B cell (primary cell): ENCODE results near the gene IRX3. TPM values are rescaled to one million over a fixed set of nuclear protein-coding genes. Genes with fewer than 3 reads are reported as not detected.
A peak's percentile ranks its signal among the peaks of the same experiment; 100 is the strongest.

Experiments
- ATAC-seq: fragments of 200-7000 bp; cut with Tn5 transposase; one replicate; pipeline ENCODE4 v1.10.0; 2021; ENCODE audit warnings: low read depth, mild to moderate bottlenecking, moderate number of reproducible peaks, moderate library complexity
- CTCF ChIA-PET: fragments of 350-600 bp; sonication (Branson Sonifier 250); formaldehyde crosslinking; loops from one replicate; lab custom pipeline; 2021; ENCODE audit warnings: antibody characterized with exemption, inconsistent platforms; lab: Charles Lee
- POLR2A ChIA-PET: fragments of 350-600 bp; sonication (Branson Sonifier 250); formaldehyde crosslinking; loops from one replicate; lab custom pipeline; 2021; ENCODE audit warnings: antibody characterized with exemption; lab: Charles Lee
- DNase-seq: peaks from one replicate; pipeline ENCODE4 v3.0.0; 2013
- H2AFZ ChIP-seq: 2 replicates; pipeline ENCODE4 v1.6.1; 2012; ENCODE audit warnings: mild to moderate bottlenecking, low read depth, low read length; ENCODE audit not compliant: insufficient read depth, poor library complexity, severe bottlenecking
- H3K27ac ChIP-seq, 2 donors: 1 replicate in 1 of 2; 2 replicates in 1 of 2; pipeline ENCODE4 v1.5.1; 2012 to 2013; ENCODE audit warnings: low read length in 2 of 2, mild to moderate bottlenecking in 2 of 2, moderate library complexity in 1 of 2
- H3K27me3 ChIP-seq, 4 experiments: fragments of 200-600 bp in 1 of 4; sonication (generic) in 1 of 4; replicated peaks in 1 of 4; 1 replicate in 2 of 4; 2 replicates in 2 of 4; pipeline versions ENCODE4 v1.6.1 to v1.7.0; 2013 to 2016; ENCODE audit warnings: low read length in 3 of 4, mild to moderate bottlenecking in 2 of 4, mixed read lengths in 1 of 4, moderate library complexity in 1 of 4; ENCODE audit not compliant: insufficient read depth in 4 of 4, control insufficient read depth in 3 of 4; ENCODE audit errors: control extremely low read depth in 1 of 4
- H3K36me3 ChIP-seq, 2 experiments: replicated peaks in 1 of 2; 1 replicate in 1 of 2; 2 replicates in 1 of 2; pipeline versions ENCODE4 v1.6.1 to v1.7.1; 2013; ENCODE audit warnings: low read length in 1 of 2; ENCODE audit not compliant: insufficient read depth in 2 of 2, control insufficient read depth in 1 of 2; ENCODE audit errors: control extremely low read depth in 1 of 2, extremely low read depth in 1 of 2
- H3K4me1 ChIP-seq, 2 donors: fragments of 200-600 bp in 1 of 2; sonication (generic) in 1 of 2; 1 replicate in 1 of 2; 2 replicates in 1 of 2; pipeline versions ENCODE4 v1.5.1 to v1.6.1; 2013 to 2017; ENCODE audit warnings: low read length in 2 of 2; ENCODE audit not compliant: control insufficient read depth in 2 of 2, insufficient read depth in 2 of 2
- H3K4me2 ChIP-seq: replicated peaks from 2 replicates; pipeline ENCODE3; 2012; ENCODE audit warnings: mild to moderate bottlenecking, low read depth, low read length; ENCODE audit not compliant: poor library complexity, severe bottlenecking
- H3K4me3 ChIP-seq, 5 experiments: fragments of 200-600 bp in 1 of 5; sonication (generic) in 1 of 5; 1 replicate in 3 of 5; 2 replicates in 2 of 5; pipeline versions ENCODE4 v1.5.1 to v1.7.0; 2011 to 2016; ENCODE audit warnings: low read length in 4 of 5, mild to moderate bottlenecking in 4 of 5, low read depth in 2 of 5, control low read depth in 1 of 5, moderate library complexity in 1 of 5; ENCODE audit not compliant: insufficient read depth in 1 of 5; ENCODE audit errors: control extremely low read depth in 1 of 5, extremely low read depth in 1 of 5
- H3K79me2 ChIP-seq: fragments of 200-600 bp; sonication (generic); one replicate; pipeline ENCODE4 v1.6.0; 2016; ENCODE audit warnings: low read length; ENCODE audit not compliant: control insufficient read depth, insufficient read depth
- H3K9ac ChIP-seq: fragments of 200-600 bp; sonication (generic); 2 replicates; pipeline ENCODE4 v1.6.1; 2017; ENCODE audit warnings: mild to moderate bottlenecking, low read length, moderate library complexity
- H3K9me3 ChIP-seq, 3 donors: one replicate each; pipeline versions ENCODE4 v1.6.1 to v1.7.1; 2013; ENCODE audit warnings: low read length in 2 of 3; ENCODE audit not compliant: control insufficient read depth in 2 of 3, insufficient read depth in 1 of 3; ENCODE audit errors: control extremely low read depth in 1 of 3
- H4K20me1 ChIP-seq: 2 replicates; pipeline ENCODE4 v1.6.0; 2012; ENCODE audit warnings: mild to moderate bottlenecking, low read length; ENCODE audit not compliant: insufficient read depth, control insufficient read depth, poor library complexity, severe bottlenecking
- H3K27ac Mint-ChIP-seq: one replicate; pipeline ENCODE4 v1.8.0; 2021; ENCODE audit warnings: mixed read lengths
- H3K27me3 Mint-ChIP-seq: one replicate; pipeline ENCODE4 v1.8.0; 2021; ENCODE audit warnings: mixed read lengths
- H3K4me1 Mint-ChIP-seq: one replicate; pipeline ENCODE4 v1.8.0; 2021; ENCODE audit warnings: mixed read lengths
- H3K4me3 Mint-ChIP-seq: one replicate; pipeline ENCODE4 v1.8.0; 2021; ENCODE audit warnings: mixed read lengths
- H3K9me3 Mint-ChIP-seq: one replicate; pipeline ENCODE4 v1.8.0; 2022; ENCODE audit warnings: mixed read lengths; ENCODE audit not compliant: insufficient read depth
- EZH2 ChIP-seq: IDR thresholded peaks from 2 replicates; pipeline ENCODE4 v1.6.1; 2012; ENCODE audit warnings: borderline replicate concordance, low read depth, mild to moderate bottlenecking, moderate library complexity, low read length; ENCODE audit not compliant: insufficient read depth, poor library complexity, severe bottlenecking
- WGBS: methylation state at CpG from one replicate; pipeline ENCODE4 v1.1.5; 2013; ENCODE audit warnings: missing lambda C conversion rate; ENCODE audit not compliant: insufficient coverage; 5-methylcytosine and 5-hydroxymethylcytosine counted together
- intact Hi-C: fragments of 100-400 bp; cut with micrococcal nuclease; formaldehyde crosslinking; loops from one replicate; pipeline ENCODE4 v1.10.0; 2022
- polyA plus RNA-seq: library from polyadenylated mRNA; depleted of rRNA; stranded (reverse); fragments of >200 nt; gene quantifications from 2 replicates; pipeline ENCODE4 v1.2.3, GENCODE V29; 2012
- total RNA-seq, 2 donors: library from RNA; stranded (reverse); fragments of 120-200 nt in 1 of 2; gene quantifications; 1 replicate in 1 of 2; 2 replicates in 1 of 2; pipeline versions ENCODE4 v1.2.3 to v1.2.4, GENCODE V29; 2013 to 2022
- TF ChIP-seq, protein P1 (sequence below): fragments of 200-600 bp; IDR thresholded peaks from one replicate; pipeline ENCODE4 v1.8.0; 2022; ENCODE audit warnings: antibody characterized with exemption, mild to moderate bottlenecking

Gene IRX3
- total and polyA plus RNA-seq, 2 donors (not counting 1 experiment from before 2014, with no cell fraction given): not detected

DNA sequence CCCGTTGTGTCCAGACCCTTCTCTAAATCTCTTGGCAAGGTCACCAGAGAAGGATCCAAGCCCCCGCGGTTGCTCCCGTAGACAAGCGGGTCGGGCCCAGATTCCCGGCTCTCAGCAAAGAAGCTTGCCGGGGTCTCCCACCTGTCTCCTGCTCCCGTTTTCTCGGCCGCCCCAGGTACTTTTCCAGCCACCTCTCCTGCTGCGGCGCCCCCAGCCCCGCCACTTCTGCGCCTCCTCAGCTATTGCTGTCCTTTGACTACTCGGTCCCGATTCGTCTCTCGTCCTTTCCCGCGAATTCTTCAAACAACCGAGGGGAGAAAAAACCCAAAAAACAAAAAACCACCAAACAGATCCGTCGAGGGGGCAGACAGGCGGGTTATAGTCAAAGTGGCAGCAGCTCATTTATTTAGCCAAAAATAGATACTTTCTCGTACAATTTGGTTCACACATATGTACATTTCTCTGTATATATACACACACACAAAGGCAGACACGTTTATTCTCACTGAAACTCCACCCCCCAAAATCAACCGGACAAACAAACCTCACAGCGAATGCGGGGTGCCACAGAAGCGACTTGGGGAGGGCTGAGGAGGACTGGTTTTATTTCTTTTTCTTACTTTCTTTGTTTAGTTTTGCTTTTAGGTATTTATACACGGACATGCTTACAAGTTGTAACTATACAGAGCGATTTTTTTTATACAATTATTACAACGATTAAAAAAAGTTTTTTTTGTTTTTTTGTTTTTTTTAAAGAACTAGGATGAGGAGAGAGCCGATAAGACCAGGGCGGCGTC, 3.5 kb downstream of the IRX3 start:
- Mint-ChIP-seq H3K27ac (no peak overlapping the region), H3K4me1 (peaks cover 21% of the 10 kb centered on the region), H3K4me3 (peak overlapping the region; percentile 20), H3K9me3 (no peaks in the 10 kb centered on the region), H3K27me3 (peaks cover 61% of the 10 kb centered on the region)
- Histone ChIP-seq H3K9me3 (peaks cover 0 to 14% (median 0%) of the 10 kb centered on the region in 3 donors), H3K27me3 (peaks cover 0 to 73% (median 29%) of the 10 kb centered on the region in 4 experiments), H2AFZ (no peak overlapping the region), H3K4me3 (no peak overlapping the region), H3K9ac (no peak overlapping the region), H4K20me1 (no peaks in the 10 kb centered on the region), H3K79me2 (no peaks in the 10 kb centered on the region), H3K27ac (no peak overlapping the region), H3K4me2 (no peak overlapping the region), H3K36me3 (no peaks in the 10 kb centered on the region), H3K4me1 (peaks cover 9 to 14% of the 10 kb centered on the region in 2 donors)
- WGBS: 12% methylated on average over 30 of the region's 37 CpGs
- ChIA-PET CTCF (no interaction called here), POLR2A (no interaction called here)
- DNase-seq: no peak
- intact Hi-C loops: no loop called here
- ATAC-seq: no peak
- TF ChIP-seq EZH2: no peak
- TF ChIP-seq, protein P1, sequence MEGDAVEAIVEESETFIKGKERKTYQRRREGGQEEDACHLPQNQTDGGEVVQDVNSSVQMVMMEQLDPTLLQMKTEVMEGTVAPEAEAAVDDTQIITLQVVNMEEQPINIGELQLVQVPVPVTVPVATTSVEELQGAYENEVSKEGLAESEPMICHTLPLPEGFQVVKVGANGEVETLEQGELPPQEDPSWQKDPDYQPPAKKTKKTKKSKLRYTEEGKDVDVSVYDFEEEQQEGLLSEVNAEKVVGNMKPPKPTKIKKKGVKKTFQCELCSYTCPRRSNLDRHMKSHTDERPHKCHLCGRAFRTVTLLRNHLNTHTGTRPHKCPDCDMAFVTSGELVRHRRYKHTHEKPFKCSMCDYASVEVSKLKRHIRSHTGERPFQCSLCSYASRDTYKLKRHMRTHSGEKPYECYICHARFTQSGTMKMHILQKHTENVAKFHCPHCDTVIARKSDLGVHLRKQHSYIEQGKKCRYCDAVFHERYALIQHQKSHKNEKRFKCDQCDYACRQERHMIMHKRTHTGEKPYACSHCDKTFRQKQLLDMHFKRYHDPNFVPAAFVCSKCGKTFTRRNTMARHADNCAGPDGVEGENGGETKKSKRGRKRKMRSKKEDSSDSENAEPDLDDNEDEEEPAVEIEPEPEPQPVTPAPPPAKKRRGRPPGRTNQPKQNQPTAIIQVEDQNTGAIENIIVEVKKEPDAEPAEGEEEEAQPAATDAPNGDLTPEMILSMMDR: no peak

DNA sequence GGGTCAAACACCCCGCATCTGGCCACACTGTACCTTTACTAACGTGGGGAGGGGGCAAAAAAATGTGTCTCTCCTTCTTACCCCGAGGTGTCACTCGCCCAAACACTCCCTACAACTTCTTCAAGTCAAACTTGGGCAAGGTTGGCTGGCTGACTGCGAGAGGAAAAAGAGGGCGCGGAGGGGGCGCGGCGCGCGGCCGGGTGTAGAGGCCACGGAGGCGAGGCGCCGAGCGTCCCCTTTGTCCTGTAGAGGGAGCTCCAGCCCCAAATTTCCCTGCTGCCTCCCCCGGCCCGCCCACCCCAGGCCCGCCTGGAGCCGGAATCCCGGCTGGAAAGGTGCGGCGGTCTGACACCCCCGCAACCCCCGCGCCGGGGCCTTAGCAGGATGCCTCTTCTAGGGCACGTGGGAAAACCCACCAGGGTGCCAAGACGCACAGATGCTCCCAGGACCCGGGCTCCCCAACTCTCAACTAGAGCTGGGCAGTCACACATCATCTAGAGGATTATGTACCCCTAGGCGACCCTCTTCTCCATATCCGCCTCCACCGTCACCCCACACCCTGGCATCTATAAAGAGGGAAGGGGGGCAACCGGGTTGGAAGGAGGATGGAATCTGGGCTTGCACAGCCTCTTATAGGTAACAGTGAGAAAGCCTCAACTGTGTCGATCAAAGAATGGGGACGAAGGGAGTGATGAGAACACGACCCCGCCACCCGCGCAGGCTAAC, 4.2 kb downstream of the IRX3 start:
- WGBS: 4% methylated on average over 32 of the region's 42 CpGs
- CTCF ChIA-PET: no interaction called here
- Histone ChIP-seq H3K4me2 (no peak overlapping the region), H3K4me3 (no peak overlapping the region), H3K27me3 (peaks cover 0 to 67% (median 25%) of the 10 kb centered on the region in 4 experiments), H3K9ac (no peak overlapping the region), H3K4me1 (peaks cover 5 to 10% of the 10 kb centered on the region in 2 donors), H3K79me2 (no peaks in the 10 kb centered on the region), H2AFZ (no peak overlapping the region), H3K36me3 (no peaks in the 10 kb centered on the region), H3K27ac (no peak overlapping the region), H4K20me1 (no peaks in the 10 kb centered on the region), H3K9me3 (peaks cover 0 to 7% (median 0%) of the 10 kb centered on the region in 3 donors)
- ATAC-seq (no peak), DNase-seq (no peak)
- POLR2A ChIA-PET: no interaction called here
- H3K4me3 Mint-ChIP-seq: no peak overlapping the region
- peaks cover 19% of the 10 kb centered on the region for H3K4me1 Mint-ChIP-seq
- H3K9me3 Mint-ChIP-seq: no peaks in the 10 kb centered on the region
- H3K27ac Mint-ChIP-seq: no peak overlapping the region
- no peak for TF ChIP-seq EZH2
- TF ChIP-seq, protein P1: no peak
- peaks cover 60% of the 10 kb centered on the region for H3K27me3 Mint-ChIP-seq
- intact Hi-C loops: no loop called here
